ENCODE measurements around the gene WNT3.

WNT3 gene

GRCh38 chr17:46812624-46813318, 5.7 kb downstream of the WNT3 start:
- no peak overlapping the region for H3K27ac ChIP-seq
- TF ChIP-seq CTCF (IDR thresholded peaks at IDR 0.05) = no peak
- TF ChIP-seq ZFX (IDR thresholded peaks at IDR 0.05; ENCODE audit: borderline replicate concordance) = no peak

DNA sequence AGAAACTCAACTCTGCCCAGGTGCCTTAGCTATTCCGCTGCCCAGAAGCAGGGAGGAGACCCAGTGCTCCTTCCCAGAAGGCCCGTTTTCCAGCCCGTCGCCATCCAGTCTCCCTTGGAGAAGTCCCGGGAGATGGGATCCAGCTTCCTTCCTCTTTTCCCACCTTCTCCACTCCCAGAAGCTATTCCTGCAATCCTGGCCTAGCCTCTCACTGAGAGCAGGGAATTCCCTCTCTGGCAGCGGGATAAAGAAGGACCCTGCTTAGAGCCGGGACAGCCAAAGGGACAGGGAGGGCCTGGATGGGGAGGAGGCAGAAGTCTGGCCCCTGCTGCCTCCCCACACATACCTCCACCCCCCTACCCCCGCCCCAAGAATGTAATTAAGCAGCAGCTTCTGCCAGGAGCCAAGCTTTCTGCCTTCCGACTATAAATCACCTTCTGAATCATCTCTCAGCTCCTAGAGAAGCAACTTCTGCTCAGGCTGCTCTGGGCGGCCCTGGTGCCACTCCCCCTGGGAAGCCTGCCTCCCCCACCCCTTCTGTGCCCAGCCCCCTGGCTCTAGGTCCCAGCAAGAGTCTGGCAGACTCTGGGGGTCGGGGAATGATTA, 6.4 kb downstream of the WNT3 start:
- TF ChIP-seq CTCF (IDR thresholded peaks at IDR 0.05) (no peak), ZFX (IDR thresholded peaks at IDR 0.05; ENCODE audit: borderline replicate concordance) (no peak)

DNA sequence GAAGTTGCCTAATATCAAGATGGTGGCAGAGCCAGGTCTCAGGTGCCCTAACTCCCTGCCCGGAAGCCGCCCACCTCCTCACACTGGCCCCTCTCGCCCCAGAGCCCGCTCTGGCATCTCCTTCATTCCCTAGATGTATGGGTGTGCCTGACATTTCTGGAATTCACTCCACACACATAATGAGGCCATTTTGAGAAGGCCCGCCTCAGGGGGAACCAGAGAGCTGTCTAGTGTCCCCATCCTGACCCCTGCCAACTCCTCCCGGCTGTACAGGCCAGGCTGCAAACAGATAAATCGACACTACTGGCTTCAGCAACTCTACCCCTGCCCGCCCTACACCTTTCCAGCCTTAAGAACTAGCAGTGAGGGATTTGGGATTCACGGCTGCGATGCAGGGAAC, 7.7 kb downstream of the WNT3 start:
- H3K27ac ChIP-seq = no peak overlapping the region

More for the DNA sequence above, 6.4 kb downstream of the WNT3 start:
- no peak overlapping the region for H3K27ac ChIP-seq

GRCh38 chr17:46809110-46809571, 9.4 kb downstream of the WNT3 start:
- TF ChIP-seq CTCF (IDR thresholded peaks at IDR 0.05) (no peak), ZFX (IDR thresholded peaks at IDR 0.05; ENCODE audit: borderline replicate concordance) (no peak)
- H3K27ac ChIP-seq = no peak overlapping the region

More for the DNA sequence above, 7.7 kb downstream of the WNT3 start:
- TF ChIP-seq CTCF (IDR thresholded peaks at IDR 0.05) (no peak), ZFX (IDR thresholded peaks at IDR 0.05; ENCODE audit: borderline replicate concordance) (no peak)

DNA sequence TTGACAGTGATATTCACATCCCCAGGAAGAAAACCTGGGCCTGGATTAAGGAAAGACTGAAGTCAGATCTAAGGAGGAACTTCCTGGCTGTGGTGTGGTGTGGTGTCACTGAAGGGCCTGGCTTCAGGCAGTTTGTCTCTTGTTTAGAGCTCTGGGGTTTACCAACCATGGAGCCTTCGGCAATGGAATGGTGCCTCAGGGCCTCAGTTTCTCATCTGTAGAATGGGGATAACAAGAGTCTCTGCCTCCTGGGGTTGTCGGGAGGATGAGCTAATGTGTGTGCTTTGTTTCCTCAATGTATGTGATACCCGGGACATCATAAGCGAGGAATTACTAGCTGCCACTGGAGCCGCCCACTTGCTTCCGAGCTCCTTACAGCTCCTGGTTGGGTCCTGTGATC, 12.7 kb downstream of the WNT3 start:
- H3K27ac ChIP-seq = no peak overlapping the region
- no peak for TF ChIP-seq ZFX (IDR thresholded peaks at IDR 0.05; ENCODE audit: borderline replicate concordance)
- TF ChIP-seq CTCF (IDR thresholded peaks at IDR 0.05) = no peak

GRCh38 chr17:46803544-46803943, 14.9 kb downstream of the WNT3 start:
- TF ChIP-seq CTCF (IDR thresholded peaks at IDR 0.05) = no peak

GRCh38 chr17:46802800-46803199, 15.7 kb downstream of the WNT3 start:
- H3K27ac ChIP-seq = no peak overlapping the region
- TF ChIP-seq ZFX (IDR thresholded peaks at IDR 0.05; ENCODE audit: borderline replicate concordance) = no peak
- TF ChIP-seq CTCF (IDR thresholded peaks at IDR 0.05) = no peak

More at GRCh38 chr17:46803544-46803943, 14.9 kb downstream of the WNT3 start:
- no peak overlapping the region for H3K27ac ChIP-seq

Data from 22Rv1 (cell line).